HG03558 (cell line): Measurements from ENCODE around the gene UGCG.
"Not testable (repeated sequence)": the region's sequence is repeated elsewhere in the genome, so short reads cannot be mapped to it uniquely, and the experiment has no call there.

Experiments
- ATAC-seq: cut with Tn5 transposase; IDR thresholded peaks from one replicate; pipeline ENCODE4 v1.9.1; 2021; ENCODE audit warnings: moderate number of reproducible peaks; ENCODE audit not compliant: unreplicated experiment; ENCODE audit errors: extremely low read depth

UGCG gene

DNA sequence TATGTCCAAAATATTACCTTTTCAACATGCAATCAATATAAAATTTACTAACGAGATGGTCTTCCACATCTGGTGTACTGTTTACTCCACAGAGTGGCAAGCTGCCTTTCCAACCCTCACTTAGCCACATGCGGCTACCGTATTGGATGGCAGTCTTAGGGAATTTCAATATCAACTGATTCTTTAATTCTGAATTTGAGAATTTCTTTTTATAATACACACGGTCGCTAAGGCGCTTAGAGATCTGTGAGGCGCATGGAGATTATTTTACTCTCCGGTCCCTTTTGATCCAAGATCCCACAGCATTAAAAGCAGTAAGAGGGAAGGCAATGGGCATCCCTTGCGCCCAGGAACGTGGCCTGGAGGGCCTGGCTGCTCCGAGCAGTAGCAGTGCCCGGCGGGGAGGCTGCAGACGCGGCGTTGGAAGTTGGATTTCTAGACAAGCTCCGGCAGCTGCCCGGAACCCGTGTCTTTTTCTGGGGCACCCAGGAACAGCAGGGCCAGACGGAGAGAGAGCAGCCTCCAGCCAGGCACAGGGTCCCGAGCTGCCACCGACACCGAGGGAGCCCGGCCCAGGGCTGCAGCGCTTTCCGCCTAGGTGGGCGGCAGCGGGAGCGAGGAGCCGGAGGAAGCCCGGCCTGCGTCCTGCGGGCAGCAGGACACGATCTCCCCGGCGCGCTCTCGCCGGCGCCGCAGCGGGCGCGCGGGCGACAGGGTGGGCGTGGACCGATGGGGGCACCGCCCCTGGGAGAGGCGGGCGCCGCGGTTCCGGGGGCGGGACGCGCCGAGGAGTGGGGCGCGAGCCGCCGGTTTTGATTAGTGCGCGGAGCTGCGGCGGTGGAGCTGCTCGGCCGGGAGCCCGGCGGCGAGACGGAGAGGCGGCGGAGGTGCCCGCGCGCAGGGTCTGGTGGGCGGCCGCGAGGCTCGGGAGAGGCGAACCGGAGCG lies at the start of gene UGCG:
Gene UGCG (plus strand): TSS at position 819 of the 946 bp plus-strand sequence. CDS start 402 bp downstream, outside the sequence.
- ATAC-seq = peak; percentile 54

DNA sequence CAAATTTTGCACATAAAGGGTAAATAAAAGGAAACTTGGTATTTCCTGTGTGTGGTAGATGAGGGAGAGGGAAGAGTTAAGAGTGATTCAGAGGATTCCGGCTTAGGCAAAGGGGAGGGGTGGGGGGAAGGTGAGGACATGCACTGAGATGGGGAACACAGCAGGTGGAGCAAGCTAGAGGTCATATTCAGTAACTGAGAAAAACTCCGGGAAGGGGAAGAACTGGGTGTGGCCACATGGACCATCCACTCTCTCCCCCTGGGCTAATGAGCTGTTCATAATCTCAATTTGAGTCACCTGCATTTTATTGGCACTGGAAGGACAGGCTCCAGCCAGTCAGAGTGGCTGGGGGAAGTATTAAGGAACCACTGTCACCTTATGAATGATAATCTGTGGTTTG lies 45.1 kb upstream of the UGCG start:
- no peak for ATAC-seq

DNA sequence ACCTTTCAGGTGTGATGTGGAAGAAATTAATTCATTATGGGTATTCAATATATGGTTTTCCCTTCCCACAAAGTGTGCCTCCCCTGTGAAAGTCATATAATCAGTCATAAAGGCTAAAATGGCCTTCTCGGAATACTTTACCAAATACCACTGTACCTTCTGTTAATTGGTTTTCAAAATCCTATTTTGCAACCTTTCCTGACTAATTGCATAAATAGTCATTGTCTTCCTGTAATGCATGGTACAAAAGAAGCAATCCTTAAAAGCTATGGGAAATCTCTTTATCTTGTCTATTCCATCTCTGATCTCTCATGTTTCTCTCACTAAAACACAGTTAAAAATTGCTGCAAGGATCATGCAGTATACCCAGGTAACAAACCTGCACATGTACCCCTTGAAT lies 44.3 kb upstream of the UGCG start:
- no peak for ATAC-seq

DNA sequence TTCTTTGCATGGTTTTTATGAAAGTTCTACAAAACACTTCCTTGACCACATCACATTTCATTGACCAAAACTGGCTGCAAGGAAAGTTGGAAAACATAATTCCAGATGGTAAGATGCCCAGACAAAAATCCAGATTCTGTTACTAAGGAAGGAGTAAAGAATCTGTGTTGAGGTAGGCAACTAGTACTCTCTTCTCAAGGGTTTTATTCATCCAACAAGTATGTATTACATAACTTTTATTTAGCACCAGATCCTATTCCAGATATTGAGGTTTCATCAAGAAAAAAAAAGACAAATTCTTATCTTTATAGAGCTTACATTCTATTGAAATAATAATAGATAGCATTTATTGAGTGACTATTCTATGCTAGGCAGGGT lies 43.2 kb upstream of the UGCG start:
- ATAC-seq = no peak

DNA sequence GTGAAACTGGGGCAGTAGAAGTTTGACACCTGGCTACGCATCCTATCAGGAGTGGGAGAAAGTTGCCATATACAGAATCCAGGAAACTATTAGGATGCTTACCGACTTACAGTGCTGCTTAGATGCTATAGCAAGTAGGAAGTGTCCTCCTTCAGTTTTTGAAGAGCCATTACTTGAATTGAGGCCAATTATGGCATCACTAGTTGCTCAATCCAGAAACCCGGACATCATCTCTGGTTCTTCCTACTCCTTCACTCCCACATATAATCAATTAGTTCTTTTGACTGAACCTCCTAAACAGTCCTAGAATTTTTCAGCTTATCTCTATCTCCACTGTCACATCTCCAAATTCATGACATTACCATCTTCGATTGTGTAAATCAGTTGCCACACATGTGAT lies 41.8 kb upstream of the UGCG start:
- no peak for ATAC-seq

DNA sequence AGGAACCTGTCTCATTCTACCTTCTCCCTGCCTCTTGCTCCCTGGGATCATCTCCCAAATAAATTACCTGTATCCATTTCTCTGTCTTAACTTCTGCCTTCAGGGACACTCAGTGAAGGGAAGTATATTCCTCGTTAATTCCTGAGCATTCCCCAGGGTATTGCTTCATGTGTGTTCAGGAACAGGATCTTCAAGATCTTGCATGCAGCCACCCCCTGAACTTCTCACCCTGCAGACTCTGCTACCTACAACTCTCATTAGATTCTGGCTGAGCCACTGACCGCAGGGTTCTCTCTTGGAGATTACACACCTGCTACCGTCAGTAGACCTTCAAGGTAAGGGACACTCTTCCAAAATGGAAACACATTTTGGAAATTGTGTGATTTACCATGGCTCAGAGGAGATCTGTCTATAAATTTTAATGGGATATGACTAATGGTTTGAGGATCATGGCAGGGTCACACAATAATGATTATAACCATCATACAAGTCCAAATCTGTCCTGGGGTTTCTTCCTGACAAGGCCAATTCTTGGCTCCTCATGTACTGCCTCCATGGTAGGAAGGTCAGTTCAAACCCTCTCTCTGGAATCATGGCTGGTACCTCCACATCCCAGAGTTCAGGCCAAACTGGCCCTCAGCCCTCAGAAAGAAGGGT lies 38.9 kb upstream of the UGCG start:
- no peak for ATAC-seq

DNA sequence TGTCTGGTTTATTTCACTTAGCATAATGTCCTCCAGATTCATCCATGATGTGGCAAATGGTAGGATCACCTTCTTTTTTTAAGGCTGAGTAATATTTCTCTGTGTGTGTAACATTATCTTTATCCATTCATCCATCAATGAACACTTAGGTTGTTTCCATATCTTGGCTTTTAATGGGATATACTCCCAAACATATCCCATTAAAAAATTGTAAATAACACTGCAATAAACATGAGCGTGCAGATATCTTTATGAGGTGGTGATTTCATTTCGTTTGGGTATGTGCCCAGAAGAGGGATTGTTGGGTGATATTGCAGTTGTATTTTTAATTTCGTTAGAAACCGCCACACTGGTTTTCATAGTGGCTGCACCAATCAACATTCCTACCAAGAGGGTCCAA lies 36.2 kb upstream of the UGCG start:
- no peak for ATAC-seq

DNA sequence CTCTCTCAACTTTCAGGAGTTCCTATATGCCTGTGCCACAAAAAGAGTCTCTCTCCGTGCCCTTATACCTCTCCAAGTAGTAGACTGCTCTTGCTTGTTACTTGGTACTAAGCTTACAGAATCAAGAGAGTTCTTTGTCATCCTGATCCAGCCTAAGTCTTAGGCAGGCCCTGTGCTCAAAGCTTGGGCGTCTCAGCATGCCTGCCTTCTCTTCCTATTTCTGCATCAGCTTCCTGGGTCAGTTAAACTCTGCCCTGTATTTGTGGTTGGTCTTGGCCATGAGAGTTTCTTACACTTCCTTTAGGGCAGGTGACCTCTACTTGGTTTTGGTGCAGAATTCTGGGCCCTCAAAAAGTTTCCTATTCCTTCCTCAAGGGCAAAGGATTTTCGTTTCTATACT lies 33.0 kb upstream of the UGCG start:
- ATAC-seq = no peak

DNA sequence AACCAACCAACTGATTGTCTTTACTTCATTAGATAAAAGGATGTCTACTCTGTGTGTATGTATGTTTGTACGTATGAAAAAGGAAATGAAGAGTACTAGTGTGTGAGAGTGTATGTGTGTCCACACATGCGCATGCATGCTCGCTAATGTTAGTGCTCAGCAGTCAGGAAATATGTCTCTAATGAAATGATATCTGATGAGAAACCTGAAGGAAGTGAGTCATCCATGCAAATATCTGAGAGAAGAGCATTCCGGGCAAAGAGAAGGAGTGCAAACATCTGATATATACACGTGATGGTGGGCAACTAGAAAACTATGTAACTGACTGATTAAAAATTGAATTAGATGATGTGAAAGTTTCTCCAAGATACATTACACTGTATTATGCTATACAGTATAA lies 29.6 kb upstream of the UGCG start:
- no peak for ATAC-seq

DNA sequence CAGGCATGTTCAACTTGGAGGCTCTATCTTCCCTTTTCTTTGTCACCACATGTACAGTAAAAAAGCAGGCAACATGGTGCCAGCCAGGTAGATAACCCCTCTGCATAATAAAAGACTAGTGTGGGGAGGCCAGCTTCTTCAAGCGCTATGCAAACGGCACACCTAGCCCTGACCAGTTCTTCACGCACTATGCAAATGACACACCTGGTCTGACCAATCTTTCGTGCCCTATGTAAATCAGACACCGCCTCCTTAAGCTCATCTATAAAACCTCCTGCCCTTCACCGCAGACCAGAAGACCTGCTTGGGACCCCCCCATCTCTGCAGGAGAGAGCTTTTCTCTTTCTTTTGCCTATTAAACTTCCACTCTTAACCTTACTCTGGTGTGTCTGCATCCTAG lies 28.1 kb upstream of the UGCG start:
- no peak for ATAC-seq

DNA sequence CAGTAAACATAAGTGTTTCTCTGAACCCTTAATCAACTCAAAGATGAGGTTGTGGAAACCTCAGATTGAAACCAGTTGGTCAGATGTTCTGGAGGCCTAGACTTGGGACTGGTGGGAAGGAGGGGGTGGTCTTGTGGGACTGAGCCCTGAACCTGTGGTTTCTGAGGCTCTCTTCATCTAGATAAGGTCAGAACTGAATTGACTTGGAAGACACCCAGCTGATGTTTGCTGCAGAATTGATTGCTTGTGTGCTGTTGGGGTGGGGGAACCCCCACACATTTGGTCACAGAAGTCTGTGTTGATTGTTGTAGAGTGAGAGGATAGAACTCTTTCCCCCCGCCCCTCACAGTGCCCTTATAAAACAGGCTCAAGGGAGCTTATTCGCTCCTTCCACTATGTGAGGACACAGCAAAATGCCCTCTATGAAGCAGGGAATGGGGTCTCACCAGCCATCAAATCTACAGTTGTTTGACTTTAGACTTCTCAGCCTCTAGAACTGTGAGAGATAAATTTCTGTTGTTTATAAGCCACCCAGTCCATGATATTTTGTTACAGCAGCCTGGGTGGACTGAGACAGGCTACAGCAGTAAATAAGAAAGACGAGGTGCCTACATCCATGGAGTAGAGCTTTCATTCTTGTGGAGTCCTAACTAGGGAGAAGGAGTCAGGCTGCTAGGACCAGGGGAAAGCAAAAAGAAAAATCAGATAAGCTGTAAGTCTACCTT lies 25.7 kb upstream of the UGCG start:
- no peak for ATAC-seq

DNA sequence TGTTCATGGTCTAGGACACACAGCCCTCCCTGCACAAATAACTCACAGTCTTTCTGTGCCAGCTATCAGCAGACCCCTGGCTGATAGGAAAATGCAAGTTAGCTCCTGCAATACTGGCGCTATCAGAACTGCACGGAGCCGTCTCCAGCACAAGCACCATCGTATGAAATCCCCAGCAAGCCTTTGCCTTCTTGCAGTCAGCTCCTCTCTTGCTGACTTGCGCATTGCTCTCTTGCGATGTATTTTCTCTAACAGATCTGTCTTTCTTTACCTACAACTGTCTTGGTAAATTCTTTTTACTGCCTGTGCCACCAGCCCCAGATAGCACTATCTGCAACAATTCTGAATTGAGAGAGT lies 25.1 kb upstream of the UGCG start:
- ATAC-seq = no peak

DNA sequence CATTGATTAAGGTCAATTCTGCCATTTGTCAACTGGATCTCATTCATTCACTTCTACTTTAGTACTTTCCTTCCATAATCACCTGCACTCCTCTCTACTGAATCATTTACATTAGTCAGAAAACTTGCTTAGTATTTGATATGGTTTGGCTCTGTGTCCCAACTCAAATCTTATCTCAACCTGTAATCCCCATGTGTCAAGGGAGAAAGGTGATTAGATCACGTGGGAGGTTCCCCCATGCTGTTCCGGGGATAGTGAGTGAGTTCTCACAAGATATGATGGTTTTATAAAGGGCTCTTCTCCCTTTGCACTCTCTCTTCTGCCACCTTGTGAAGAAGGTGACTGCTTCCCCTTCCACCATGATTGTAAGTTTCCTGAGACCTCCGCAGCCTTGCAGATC lies 23.7 kb upstream of the UGCG start:
- no peak for ATAC-seq

DNA sequence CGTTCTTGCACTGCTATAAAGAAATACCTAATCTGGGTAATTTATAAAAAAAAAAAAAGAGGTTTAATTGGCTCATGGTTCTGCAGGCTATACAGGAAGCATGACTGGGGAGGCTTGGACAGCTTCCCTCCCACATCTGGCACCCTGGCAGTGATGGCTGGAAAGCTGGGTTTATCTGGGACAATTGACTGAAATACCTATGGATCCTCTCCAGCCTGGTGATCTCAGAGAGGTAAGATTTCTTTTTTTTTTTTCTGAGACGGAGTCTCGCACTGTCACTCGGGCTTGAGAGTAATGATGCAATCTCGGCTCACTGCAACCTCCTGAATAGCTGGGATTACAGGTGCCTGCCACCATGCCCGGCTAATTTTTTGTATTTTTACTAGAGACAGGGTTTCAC lies 22.7 kb upstream of the UGCG start:
- ATAC-seq = no peak

DNA sequence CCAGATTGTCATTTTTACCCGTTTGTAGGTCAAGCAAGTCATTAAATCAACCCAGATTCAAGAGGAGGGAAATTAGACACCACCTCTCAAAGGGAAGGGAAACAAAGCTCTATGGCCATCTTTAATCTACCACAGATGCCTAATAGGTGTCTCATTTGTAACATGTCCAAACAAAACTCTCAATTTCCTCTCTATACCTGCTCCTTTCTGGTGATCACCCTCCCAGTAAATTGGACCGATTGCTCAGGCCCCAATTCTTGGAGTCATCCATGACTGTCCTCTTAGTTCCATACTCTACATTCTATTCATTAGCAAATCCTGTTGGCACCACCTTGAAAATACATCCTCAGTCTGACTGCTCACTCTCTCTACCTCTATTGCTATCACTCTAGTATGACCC lies 22.1 kb upstream of the UGCG start:
- ATAC-seq = no peak

DNA sequence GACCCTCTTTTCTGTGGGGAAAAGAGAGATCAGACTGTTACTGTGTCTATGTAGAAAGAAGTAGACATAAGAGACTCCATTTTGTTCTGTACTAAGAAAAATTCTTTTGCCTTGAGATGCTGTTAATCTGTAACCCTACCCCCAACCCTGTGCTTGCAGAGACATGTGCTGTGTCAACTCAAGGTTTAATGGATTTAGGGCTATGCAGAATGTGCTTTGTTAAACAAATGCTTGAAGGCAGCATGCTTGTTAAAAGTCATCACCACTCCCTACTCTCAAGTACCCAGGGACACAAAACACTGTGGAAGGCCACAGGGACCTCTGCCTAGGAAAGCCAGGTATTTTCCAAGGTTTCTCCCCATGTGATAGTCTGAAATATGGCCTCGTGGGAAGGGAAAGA lies 21.3 kb upstream of the UGCG start:
- ATAC-seq = not testable (repeated sequence)

DNA sequence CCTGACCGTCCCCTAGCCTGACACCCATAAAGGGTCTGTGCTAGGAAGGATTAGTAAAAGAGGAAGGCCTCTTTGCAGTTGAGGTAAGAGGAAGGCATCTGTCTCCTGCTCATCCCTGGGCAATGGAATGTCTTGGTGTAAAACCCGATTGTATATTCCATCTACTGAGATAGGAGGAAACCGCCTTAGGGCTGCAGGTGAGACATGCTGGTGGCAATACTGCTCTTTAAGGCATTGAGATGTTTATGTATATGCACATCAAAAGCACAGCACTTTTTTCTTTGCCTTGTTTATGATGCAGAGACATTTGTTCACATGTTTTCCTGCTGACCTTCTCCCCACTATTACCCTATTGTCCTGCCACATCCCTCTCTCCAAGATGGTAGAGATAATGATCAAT lies 20.9 kb upstream of the UGCG start:
- not testable (repeated sequence) for ATAC-seq

DNA sequence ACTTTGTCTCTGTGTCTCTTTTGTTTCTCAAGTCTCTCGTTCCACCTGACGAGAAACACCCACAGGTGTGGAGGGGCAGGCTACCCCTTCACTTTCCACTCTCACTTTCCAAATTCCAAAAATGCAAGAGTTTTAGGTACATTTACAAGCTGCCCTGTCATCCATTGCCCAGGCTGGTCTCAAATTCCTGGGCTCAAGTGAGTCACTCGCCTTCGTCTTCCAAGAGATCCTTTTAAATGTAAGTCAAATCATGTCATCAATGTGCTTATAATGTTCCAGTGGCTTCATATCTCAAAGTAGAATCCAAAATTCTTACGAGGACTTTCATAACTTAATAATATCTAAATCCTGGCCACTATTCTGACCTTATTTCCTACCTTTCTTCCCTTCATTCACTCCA lies 20.4 kb upstream of the UGCG start:
- ATAC-seq = no peak

DNA sequence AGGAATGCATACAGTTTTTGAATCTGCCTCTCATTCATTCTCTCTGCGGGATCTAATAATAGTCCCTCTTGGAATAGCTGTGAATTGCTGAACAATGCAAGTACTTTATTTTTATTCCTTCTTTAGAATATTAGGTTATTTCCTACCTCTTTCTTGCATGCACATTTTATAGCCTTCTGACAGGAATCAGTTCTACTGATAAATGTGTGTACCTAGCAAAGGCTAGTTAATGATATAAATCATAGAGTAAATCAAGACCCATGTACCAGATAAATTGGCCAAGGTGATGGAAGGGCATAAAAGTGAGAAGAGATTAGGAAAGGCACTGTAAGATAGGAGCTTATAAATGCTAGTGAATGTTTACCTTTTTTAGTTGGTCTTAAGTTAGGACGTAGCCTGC lies 19.2 kb upstream of the UGCG start:
- no peak for ATAC-seq

DNA sequence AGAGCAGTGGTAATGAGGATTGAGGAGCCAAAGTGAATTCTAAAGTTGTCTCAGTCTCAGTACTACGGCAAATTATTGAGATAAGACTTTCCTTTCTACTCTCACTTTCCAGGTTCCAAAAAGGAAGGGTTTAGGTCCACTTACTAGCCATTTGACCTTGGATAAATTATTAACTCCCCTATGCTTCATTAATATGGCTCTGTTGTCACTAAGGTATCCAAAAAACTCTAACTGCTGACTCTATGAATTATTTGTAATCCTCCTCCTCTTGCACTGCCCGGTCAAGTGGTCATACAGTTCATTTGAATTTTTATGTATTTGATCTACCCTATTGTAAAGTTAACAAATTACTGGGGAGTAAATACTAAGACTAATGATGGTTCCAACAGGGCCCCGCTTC lies 17.7 kb upstream of the UGCG start:
- no peak for ATAC-seq

DNA sequence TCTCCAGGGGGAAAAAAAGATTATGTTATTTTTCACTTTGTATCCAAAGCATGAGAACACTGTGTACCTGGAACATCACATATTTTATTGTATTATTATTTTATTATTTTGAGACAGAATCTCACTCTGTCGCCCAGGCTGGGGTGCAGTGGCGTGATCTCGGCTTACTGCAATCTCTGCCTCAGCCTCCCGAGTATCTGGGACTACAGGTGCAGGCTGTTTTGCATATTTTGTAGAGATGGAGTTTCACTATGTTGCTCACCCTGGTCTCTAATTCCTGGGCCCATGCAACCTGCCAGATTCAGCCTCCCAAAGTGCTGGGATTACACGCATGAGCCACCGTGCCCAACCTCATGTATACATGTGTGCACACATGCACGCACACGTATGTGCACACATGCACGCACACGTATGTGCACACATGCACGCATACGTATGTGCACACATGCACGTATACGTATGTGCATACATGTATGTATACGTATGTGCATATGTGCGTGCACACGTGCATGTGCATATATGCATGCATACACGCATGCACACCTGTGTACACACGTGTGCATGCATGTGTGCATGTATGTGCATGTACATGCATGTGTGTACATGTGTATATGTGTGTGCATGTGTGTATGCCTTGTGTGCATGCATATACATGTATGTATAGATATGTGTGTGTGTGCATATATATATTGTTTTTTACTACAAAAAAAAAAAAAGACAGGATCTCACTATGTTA lies 9.5 kb upstream of the UGCG start:
- ATAC-seq = no peak
